ENCODE measurements around the gene RAB27A. TPM values are rescaled to one million over a fixed set of nuclear protein-coding genes. Genes with fewer than 3 reads are reported as not detected.

The RAB27A gene
- total RNA-seq, 1 donor = 7.2 TPM

- Histone ChIP-seq H3K4me2 (ENCODE audit: insufficient read depth, low read length) (no peak overlapping the region), H3K36me3 (ENCODE audit: insufficient read depth, low read length) (no peaks in the 10 kb centered on the region), H4K20me1 (ENCODE audit: insufficient read depth, low read length) (no peaks in the 10 kb centered on the region), H3K4me3 (ENCODE audit: insufficient read depth, low read length) (no peak overlapping the region), H3K79me2 (ENCODE audit: insufficient read depth, low read length) (no peaks in the 10 kb centered on the region), H3K9me3 (ENCODE audit: low read depth, low read length) (no peaks in the 10 kb centered on the region), H2AFZ (ENCODE audit: low read length) (no peak overlapping the region), H3K4me1 (ENCODE audit: insufficient read depth, low read length) (peaks cover under 1% of the 10 kb centered on the region), H3K27ac (ENCODE audit: low read depth, low read length) (no peak overlapping the region), H3K27me3 (ENCODE audit: insufficient read depth, low read length) (no peaks in the 10 kb centered on the region)
- TF ChIP-seq CTCF (IDR thresholded peaks at IDR 0.05; ENCODE audit: extremely low read depth, low read depth, low read length) = no peak
- no peak for DNase-seq (ENCODE audit: insufficient read length, low spot score, missing footprints)
These were observed 41.7 kb downstream of the RAB27A start for GRCh38 chr15:55247766-55248427.

GRCh38 chr15:55247311-55247710, 42.3 kb downstream of the RAB27A start:
- Histone ChIP-seq H3K4me1 (ENCODE audit: insufficient read depth, low read length) (no peaks in the 10 kb centered on the region), H3K27ac (ENCODE audit: low read depth, low read length) (no peak overlapping the region), H3K27me3 (ENCODE audit: insufficient read depth, low read length) (no peaks in the 10 kb centered on the region), H3K36me3 (ENCODE audit: insufficient read depth, low read length) (no peaks in the 10 kb centered on the region), H3K79me2 (ENCODE audit: insufficient read depth, low read length) (no peaks in the 10 kb centered on the region), H3K4me2 (ENCODE audit: insufficient read depth, low read length) (no peak overlapping the region), H3K4me3 (ENCODE audit: insufficient read depth, low read length) (no peak overlapping the region), H4K20me1 (ENCODE audit: insufficient read depth, low read length) (no peaks in the 10 kb centered on the region), H2AFZ (ENCODE audit: low read length) (no peak overlapping the region), H3K9me3 (ENCODE audit: low read depth, low read length) (no peaks in the 10 kb centered on the region)
- no peak for TF ChIP-seq CTCF (IDR thresholded peaks at IDR 0.05; ENCODE audit: extremely low read depth, low read depth, low read length)
- no peak for DNase-seq (ENCODE audit: insufficient read length, low spot score, missing footprints)

- Histone ChIP-seq H2AFZ (ENCODE audit: low read length) (no peak overlapping the region), H3K9me3 (ENCODE audit: low read depth, low read length) (no peaks in the 10 kb centered on the region), H3K27ac (ENCODE audit: low read depth, low read length) (no peak overlapping the region), H4K20me1 (ENCODE audit: insufficient read depth, low read length) (no peaks in the 10 kb centered on the region), H3K4me1 (ENCODE audit: insufficient read depth, low read length) (no peaks in the 10 kb centered on the region), H3K4me2 (ENCODE audit: insufficient read depth, low read length) (no peak overlapping the region), H3K27me3 (ENCODE audit: insufficient read depth, low read length) (no peaks in the 10 kb centered on the region), H3K79me2 (ENCODE audit: insufficient read depth, low read length) (no peaks in the 10 kb centered on the region), H3K4me3 (ENCODE audit: insufficient read depth, low read length) (no peak overlapping the region), H3K36me3 (ENCODE audit: insufficient read depth, low read length) (no peaks in the 10 kb centered on the region)
- DNase-seq (ENCODE audit: insufficient read length, low spot score, missing footprints) = no peak
- no peak for TF ChIP-seq CTCF (IDR thresholded peaks at IDR 0.05; ENCODE audit: extremely low read depth, low read depth, low read length)
These were observed 43.0 kb downstream of the RAB27A start for GRCh38 chr15:55246567-55246966.

GRCh38 chr15:55245059-55245458, 44.6 kb downstream of the RAB27A start:
- Histone ChIP-seq H2AFZ (ENCODE audit: low read length) (no peak overlapping the region), H4K20me1 (ENCODE audit: insufficient read depth, low read length) (no peaks in the 10 kb centered on the region), H3K9me3 (ENCODE audit: low read depth, low read length) (no peaks in the 10 kb centered on the region), H3K4me3 (ENCODE audit: insufficient read depth, low read length) (no peak overlapping the region), H3K27ac (ENCODE audit: low read depth, low read length) (no peak overlapping the region), H3K4me2 (ENCODE audit: insufficient read depth, low read length) (no peak overlapping the region), H3K4me1 (ENCODE audit: insufficient read depth, low read length) (no peaks in the 10 kb centered on the region), H3K79me2 (ENCODE audit: insufficient read depth, low read length) (no peaks in the 10 kb centered on the region), H3K36me3 (ENCODE audit: insufficient read depth, low read length) (no peaks in the 10 kb centered on the region), H3K27me3 (ENCODE audit: insufficient read depth, low read length) (no peaks in the 10 kb centered on the region)
- no peak for TF ChIP-seq CTCF (IDR thresholded peaks at IDR 0.05; ENCODE audit: extremely low read depth, low read depth, low read length)
- DNase-seq (ENCODE audit: insufficient read length, low spot score, missing footprints) = no peak

Data from osteoblast (primary cell).